HS-5 (cell line): ENCODE results near the gene RRM2.
"Not testable (repeated sequence)": the region's sequence is repeated elsewhere in the genome, so short reads cannot be mapped to it uniquely, and the experiment has no call there.

Experiments
- DNase-seq: peaks from one replicate; pipeline ENCODE4 v3.0.0-alpha.2; 2012; ENCODE audit warnings: low read depth

The RRM2 gene

GRCh38 chr2:10132596-10132995, 10.1 kb downstream of the RRM2 start:
- no peak for DNase-seq

- no peak for DNase-seq
Observed at GRCh38 chr2:10132996-10133647, 10.6 kb downstream of the RRM2 start.

- DNase-seq: peak; percentile 67
Observed at GRCh38 chr2:10135296-10136089, 13.0 kb downstream of the RRM2 start.

GRCh38 chr2:10136101-10136934, 13.8 kb downstream of the RRM2 start:
- no peak for DNase-seq

GRCh38 chr2:10137053-10137843, 14.7 kb downstream of the RRM2 start:
- no peak for DNase-seq

GRCh38 chr2:10139536-10139935, 17.0 kb downstream of the RRM2 start:
- no peak for DNase-seq

- no peak for DNase-seq
Observed at GRCh38 chr2:10140841-10141610, 18.5 kb downstream of the RRM2 start.

GRCh38 chr2:10141736-10142639, 19.4 kb downstream of the RRM2 start:
- no peak for DNase-seq

GRCh38 chr2:10142640-10142965, 20.1 kb downstream of the RRM2 start:
- no peak for DNase-seq

GRCh38 chr2:10144771-10145518, 22.4 kb downstream of the RRM2 start:
- no peak for DNase-seq

- no peak for DNase-seq
Observed at GRCh38 chr2:10145519-10146357, 23.2 kb downstream of the RRM2 start.

GRCh38 chr2:10146366-10147005, 23.9 kb downstream of the RRM2 start:
- no peak for DNase-seq

GRCh38 chr2:10147050-10147660, 24.6 kb downstream of the RRM2 start:
- DNase-seq: not testable (repeated sequence)

- DNase-seq: no peak
Observed at GRCh38 chr2:10148268-10148667, 25.7 kb downstream of the RRM2 start.

GRCh38 chr2:10149635-10150034, 27.1 kb downstream of the RRM2 start:
- DNase-seq: no peak

- no peak for DNase-seq
Observed at GRCh38 chr2:10150436-10150835, 27.9 kb downstream of the RRM2 start.

GRCh38 chr2:10151462-10151861, 28.9 kb downstream of the RRM2 start:
- no peak for DNase-seq

- no peak for DNase-seq
Observed at GRCh38 chr2:10157293-10157692, 34.8 kb downstream of the RRM2 start.
